CD4-positive, alpha-beta T cell treated with Interleukin-17A for 1 hour (primary cell): ENCODE data around the gene GBF1.

Experiments used
- DNase-seq: peaks from one replicate; pipeline ENCODE4 v3.0.0-alpha.2; 2020

GBF1 gene

GRCh38 chr10:102409604-102410428 lies 164.5 kb downstream of the GBF1 start:
- DNase-seq: no peak

GRCh38 chr10:102410429-102411073 lies 165.2 kb downstream of the GBF1 start:
- peak; percentile 49 for DNase-seq

GRCh38 chr10:102411341-102412255 lies 166.3 kb downstream of the GBF1 start:
- no peak for DNase-seq

- no peak for DNase-seq
These were observed 167.0 kb downstream of the GBF1 start for GRCh38 chr10:102412293-102412692.

GRCh38 chr10:102413053-102413705 lies 167.8 kb downstream of the GBF1 start:
- DNase-seq: peak; percentile 66

GRCh38 chr10:102413806-102414561 lies 168.7 kb downstream of the GBF1 start:
- no peak for DNase-seq

GRCh38 chr10:102414749-102415148 lies 169.4 kb downstream of the GBF1 start:
- DNase-seq: no peak

GRCh38 chr10:102416283-102416682 lies 171.0 kb downstream of the GBF1 start:
- no peak for DNase-seq

- no peak for DNase-seq
These were observed 171.4 kb downstream of the GBF1 start for GRCh38 chr10:102416695-102417094.

- DNase-seq: no peak
These were observed 173.4 kb downstream of the GBF1 start, which contains the start of gene PSD for GRCh38 chr10:102418622-102419268. PSD (minus strand) TSS chr10:102418785; CDS start chr10:102417038, 1,747 bp downstream.

- DNase-seq: peak; percentile 70
These were observed 174.2 kb downstream of the GBF1 start for GRCh38 chr10:102419269-102420180.

GRCh38 chr10:102420181-102420713 lies 174.9 kb downstream of the GBF1 start:
- no peak for DNase-seq

- DNase-seq: peak; percentile 97
These were observed 175.6 kb downstream of the GBF1 start, which contains the start of gene FBXL15 for GRCh38 chr10:102420714-102421506. FBXL15 (plus strand) TSS chr10:102420836; CDS start chr10:102421130, 294 bp downstream.

- DNase-seq: no peak
These were observed 176.1 kb downstream of the GBF1 start for GRCh38 chr10:102421507-102421756.

GRCh38 chr10:102421757-102422512 lies 176.6 kb downstream of the GBF1 start:
- peak; percentile 30 for DNase-seq

GRCh38 chr10:102422545-102423129 lies 177.3 kb downstream of the GBF1 start:
- peak; percentile 53 for DNase-seq

GRCh38 chr10:102423372-102423968 lies 178.1 kb downstream of the GBF1 start:
- no peak for DNase-seq

GRCh38 chr10:102424145-102424544 lies 178.8 kb downstream of the GBF1 start:
- DNase-seq: no peak
